ENCODE measurements around the gene KRT13. TPM values are rescaled to one million over a fixed set of nuclear protein-coding genes. Genes with fewer than 3 reads are reported as not detected.

Gene KRT13
- total and polyA plus RNA-seq, 8 donors, result 0.17 to 29.1 (median 0.48) TPM; not detected in 2

GRCh38 chr17:41499714-41500113 lies 5.7 kb downstream of the KRT13 start:
- peak overlapping the region in 1 of 2 donors; percentile 65 for H3K27ac ChIP-seq
- no peaks in the 10 kb centered on the region for H3K36me3 ChIP-seq
- H3K9me3 ChIP-seq, result no peaks in the 10 kb centered on the region
- H3K4me3 ChIP-seq, result no peak overlapping the region
- DNase-seq (no peak), ATAC-seq (no peak)
- H3K27me3 ChIP-seq, result peaks cover 0 to 7% of the 10 kb centered on the region in 2 donors
- intact Hi-C loops (cut with DNase I), result no loop called here
- TF ChIP-seq, protein P1, sequence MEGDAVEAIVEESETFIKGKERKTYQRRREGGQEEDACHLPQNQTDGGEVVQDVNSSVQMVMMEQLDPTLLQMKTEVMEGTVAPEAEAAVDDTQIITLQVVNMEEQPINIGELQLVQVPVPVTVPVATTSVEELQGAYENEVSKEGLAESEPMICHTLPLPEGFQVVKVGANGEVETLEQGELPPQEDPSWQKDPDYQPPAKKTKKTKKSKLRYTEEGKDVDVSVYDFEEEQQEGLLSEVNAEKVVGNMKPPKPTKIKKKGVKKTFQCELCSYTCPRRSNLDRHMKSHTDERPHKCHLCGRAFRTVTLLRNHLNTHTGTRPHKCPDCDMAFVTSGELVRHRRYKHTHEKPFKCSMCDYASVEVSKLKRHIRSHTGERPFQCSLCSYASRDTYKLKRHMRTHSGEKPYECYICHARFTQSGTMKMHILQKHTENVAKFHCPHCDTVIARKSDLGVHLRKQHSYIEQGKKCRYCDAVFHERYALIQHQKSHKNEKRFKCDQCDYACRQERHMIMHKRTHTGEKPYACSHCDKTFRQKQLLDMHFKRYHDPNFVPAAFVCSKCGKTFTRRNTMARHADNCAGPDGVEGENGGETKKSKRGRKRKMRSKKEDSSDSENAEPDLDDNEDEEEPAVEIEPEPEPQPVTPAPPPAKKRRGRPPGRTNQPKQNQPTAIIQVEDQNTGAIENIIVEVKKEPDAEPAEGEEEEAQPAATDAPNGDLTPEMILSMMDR (IDR thresholded peaks at IDR 0.05), result no peak
- peaks cover 0 to 44% of the 10 kb centered on the region in 2 donors for H3K4me1 ChIP-seq

- DNase-seq, result no peak
Measured at GRCh38 chr17:41498276-41498675, 7.1 kb downstream of the KRT13 start.

GRCh38 chr17:41496803-41497484 lies 8.5 kb downstream of the KRT13 start:
- peak overlapping the region in 1 of 2 donors; percentile 98 for H3K27ac ChIP-seq
- TF ChIP-seq, protein P1 (IDR thresholded peaks at IDR 0.05), result peak; percentile 70 to 83
- no peaks in the 10 kb centered on the region for H3K36me3 ChIP-seq
- no peaks in the 10 kb centered on the region for H3K9me3 ChIP-seq
- intact Hi-C loops (cut with DNase I), result no loop called here
- ATAC-seq, result peak; percentile 97
- no peak overlapping the region for H3K4me3 ChIP-seq
- DNase-seq, result peak in 3 of 4 donors; percentile 79 to 91 (median 89)
- peaks cover 0 to 7% of the 10 kb centered on the region in 2 donors for H3K27me3 ChIP-seq
- H3K4me1 ChIP-seq, result peaks cover 5 to 50% of the 10 kb centered on the region in 2 donors

More at GRCh38 chr17:41498276-41498675, 7.1 kb downstream of the KRT13 start:
- Histone ChIP-seq H3K27ac (peak overlapping the region; percentile 39 to 98), H3K9me3 (no peaks in the 10 kb centered on the region), H3K27me3 (peaks cover 0 to 7% of the 10 kb centered on the region in 2 donors), H3K4me1 (peaks cover 0 to 44% of the 10 kb centered on the region in 2 donors), H3K4me3 (no peak overlapping the region), H3K36me3 (no peaks in the 10 kb centered on the region)
- intact Hi-C loops (cut with DNase I), result no loop called here
- TF ChIP-seq, protein P1 (IDR thresholded peaks at IDR 0.05), result no peak
- ATAC-seq, result peak; percentile 41

GRCh38 chr17:41494524-41494923 lies 10.9 kb downstream of the KRT13 start:
- TF ChIP-seq, protein P1 (IDR thresholded peaks at IDR 0.05), result no peak
- no peaks in the 10 kb centered on the region for H3K27me3 ChIP-seq
- H3K9me3 ChIP-seq, result no peaks in the 10 kb centered on the region
- H3K27ac ChIP-seq, result no peak overlapping the region
- intact Hi-C loops (cut with DNase I), result no loop called here
- peaks cover 5 to 47% of the 10 kb centered on the region in 2 donors for H3K4me1 ChIP-seq
- no peaks in the 10 kb centered on the region for H3K36me3 ChIP-seq
- DNase-seq (no peak), ATAC-seq (no peak)
- no peak overlapping the region for H3K4me3 ChIP-seq

DNA sequence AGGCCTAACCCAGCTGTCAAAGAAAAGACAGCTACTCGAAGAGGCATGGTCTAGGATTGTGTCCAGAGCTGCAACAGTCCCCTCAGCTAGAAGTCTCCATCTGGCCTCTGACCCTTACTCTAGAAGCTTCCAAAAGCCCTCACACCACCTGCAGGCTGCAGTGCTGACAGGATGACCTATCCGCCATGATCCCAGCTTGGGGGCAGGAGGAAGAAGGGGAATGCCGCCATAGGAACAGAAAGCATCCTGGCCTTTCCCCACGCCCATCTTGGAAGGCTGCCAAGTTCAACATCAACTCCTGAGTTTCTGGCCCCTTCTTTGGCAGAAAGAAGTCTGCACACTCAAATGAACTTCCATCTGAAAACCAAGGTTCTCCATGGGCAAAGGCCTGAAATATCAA lies 12.6 kb downstream of the KRT13 start:
- Histone ChIP-seq H3K36me3 (no peaks in the 10 kb centered on the region), H3K27ac (no peak overlapping the region), H3K4me3 (no peak overlapping the region), H3K4me1 (peaks cover 5 to 32% of the 10 kb centered on the region in 2 donors), H3K27me3 (no peaks in the 10 kb centered on the region), H3K9me3 (no peaks in the 10 kb centered on the region)
- intact Hi-C loops (cut with DNase I), result no loop called here
- TF ChIP-seq, protein P1 (IDR thresholded peaks at IDR 0.05), result no peak
- ATAC-seq, result no peak
- peak in 2 of 4 donors; percentile 22 to 61 for DNase-seq
